Testis (tissue), 3 donors: Measurements from ENCODE around the gene ADAMTS19. TPM values are rescaled to one million over a fixed set of nuclear protein-coding genes. Genes with fewer than 3 reads are reported as not detected.
A peak's percentile ranks its signal among the peaks of the same experiment; 100 is the strongest.

Experiments
- DNase-seq: peaks from one replicate; pipeline ENCODE4 v3.0.0-alpha.2; 2019
- H3K27ac ChIP-seq, 2 donors: fragments of 200-600 bp; sonication (generic); one replicate each; pipeline ENCODE4 v1.5.1; 2019
- H3K27me3 ChIP-seq: fragments of 200-600 bp; sonication (generic); one replicate; pipeline ENCODE4 v1.5.1; 2019
- H3K36me3 ChIP-seq: fragments of 200-600 bp; sonication (generic); one replicate; pipeline ENCODE4 v1.5.1; 2017; ENCODE audit warnings: low read depth; ENCODE audit errors: missing control alignments
- H3K4me1 ChIP-seq: fragments of 200-600 bp; sonication (generic); one replicate; pipeline ENCODE4 v1.5.1; 2019
- H3K4me3 ChIP-seq, 2 donors: fragments of 200-600 bp; sonication (generic); one replicate each; pipeline ENCODE4 v1.5.1; 2017 to 2019
- H3K9me3 ChIP-seq: fragments of 200-600 bp; sonication (generic); one replicate; pipeline ENCODE4 v1.5.1; 2017
- CTCF ChIP-seq, 3 experiments: fragments of 450-650 bp in 2 of 3; fragments of 200-600 bp in 1 of 3; sonication (generic) in 1 of 3; IDR thresholded peaks; one replicate each; pipeline ENCODE4 v1.5.1; 2016 to 2019; ENCODE audit warnings: antibody characterized with exemption in 3 of 3, mild to moderate bottlenecking in 2 of 3, moderate library complexity in 1 of 3
- POLR2A ChIP-seq: fragments of 450-650 bp; IDR thresholded peaks from one replicate; pipeline ENCODE4 v1.6.1; 2017; ENCODE audit warnings: antibody characterized with exemption, mild to moderate bottlenecking, moderate library complexity
- WGBS, 2 donors: methylation state at CpG; one replicate each; pipeline ENCODE4 v1.1.5; 2018; 5-methylcytosine and 5-hydroxymethylcytosine counted together
- intact Hi-C: fragments of 100-400 bp; cut with DNase I; formaldehyde crosslinking; loops from one replicate; pipeline ENCODE4 v1.15.1; 2023; ENCODE audit warnings: low total_unique reads
- polyA plus RNA-seq: library from polyadenylated mRNA; stranded (reverse); fragments of 350-450 nt; fragmentation: Illumina TruSeq; extraction: RNeasy Lipid Tissue Mini Kit (QIAGEN cat#74804); gene quantifications from one replicate; pipeline ENCODE4 v1.2.3, GENCODE V29; 2014; ENCODE audit warnings: low read depth, low replicate concordance; ENCODE audit not compliant: insufficient read depth
- total RNA-seq, 2 donors: library from RNA; depleted of rRNA; stranded (reverse); fragments of >200 nt; gene quantifications; one replicate each; pipeline ENCODE4 v1.2.3, GENCODE V29; 2016

Gene ADAMTS19
- total and polyA plus RNA-seq, 3 donors from 2014 or later: 0.90 to 4.6 (median 2.6) TPM

GRCh38 chr5:129448654-129449053 is 11.4 kb upstream of the ADAMTS19 start:
- H3K27me3 ChIP-seq: no peaks in the 10 kb centered on the region
- intact Hi-C loops: no loop called here
- H3K4me3 ChIP-seq: no peak overlapping the region
- no peaks in the 10 kb centered on the region for H3K9me3 ChIP-seq
- H3K36me3 ChIP-seq: no peaks in the 10 kb centered on the region
- no peak for DNase-seq
- H3K4me1 ChIP-seq: no peaks in the 10 kb centered on the region
- TF ChIP-seq POLR2A: no peak
- no peak for TF ChIP-seq CTCF (IDR thresholded peaks at IDR 0.05)
- no peak overlapping the region for H3K27ac ChIP-seq
- 91 to 94% methylated on average over 4 of the region's 4 CpGs for WGBS, 2 donors

- TF ChIP-seq POLR2A (no peak), CTCF (IDR thresholded peaks at IDR 0.05) (no peak)
- Histone ChIP-seq H3K27me3 (no peaks in the 10 kb centered on the region), H3K36me3 (no peaks in the 10 kb centered on the region), H3K9me3 (no peaks in the 10 kb centered on the region), H3K4me3 (no peak overlapping the region), H3K4me1 (no peaks in the 10 kb centered on the region), H3K27ac (no peak overlapping the region)
- WGBS, 2 donors: 94 to 98% methylated on average over 2 of the region's 2 CpGs
- intact Hi-C loops: no loop called here
- no peak for DNase-seq
Measured at GRCh38 chr5:129454461-129454860, 5.6 kb upstream of the ADAMTS19 start.

DNA sequence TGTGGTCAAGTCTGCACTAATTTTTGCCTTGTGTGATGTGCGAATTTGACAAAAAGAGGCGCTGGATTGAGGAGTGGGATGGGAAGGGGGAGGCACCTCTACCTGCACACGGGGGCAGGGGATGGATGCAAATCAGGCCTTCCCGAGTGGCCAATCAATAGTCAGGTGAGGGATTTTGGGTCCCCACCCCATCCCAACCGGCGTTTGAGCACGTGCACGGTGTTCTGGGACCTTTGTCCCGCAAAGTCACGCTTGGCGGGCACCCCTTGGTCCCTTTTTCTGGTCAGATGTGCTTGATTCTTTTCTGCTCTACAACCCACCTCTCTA is 685 bp upstream of the ADAMTS19 start:
- Histone ChIP-seq H3K27me3 (no peaks in the 10 kb centered on the region), H3K4me1 (no peaks in the 10 kb centered on the region), H3K4me3 (peak overlapping the region in 1 of 2 donors; percentile 8), H3K27ac (no peak overlapping the region), H3K9me3 (no peaks in the 10 kb centered on the region), H3K36me3 (no peaks in the 10 kb centered on the region)
- DNase-seq: peak; percentile 15
- intact Hi-C loops: no loop called here
- TF ChIP-seq CTCF (IDR thresholded peaks at IDR 0.05) (no peak), POLR2A (no peak)
- 36 to 54% methylated on average over 11 of the region's 11 CpGs for WGBS, 2 donors

DNA sequence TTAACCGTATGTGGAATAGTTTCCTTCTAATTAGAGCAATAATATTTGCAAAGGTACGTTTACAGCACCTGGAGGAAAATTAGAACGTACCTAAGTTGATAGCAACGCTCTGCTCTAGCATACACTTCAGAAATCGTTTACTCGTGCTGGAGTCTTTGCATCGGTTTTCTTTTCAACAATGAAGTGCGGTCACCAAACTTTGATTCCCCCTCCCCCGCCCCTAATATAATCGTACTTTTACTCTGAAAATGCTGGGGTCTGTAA is 506 bp downstream of the ADAMTS19 start:
- Histone ChIP-seq H3K4me3 (peak overlapping the region; percentile 8 to 37), H3K36me3 (no peaks in the 10 kb centered on the region), H3K27ac (no peak overlapping the region), H3K9me3 (no peaks in the 10 kb centered on the region), H3K4me1 (no peaks in the 10 kb centered on the region), H3K27me3 (no peaks in the 10 kb centered on the region)
- WGBS, 2 donors: 1% methylated on average over 9 to 10 of the region's 10 CpGs
- no peak for DNase-seq
- TF ChIP-seq CTCF (IDR thresholded peaks at IDR 0.05) (no peak), POLR2A (no peak)
- intact Hi-C loops: no loop called here

GRCh38 chr5:129460936-129461710 is 1.0 kb downstream of the ADAMTS19 start:
- H3K27ac ChIP-seq: no peak overlapping the region
- DNase-seq: peak; percentile 29
- intact Hi-C loops: no loop called here

More at GRCh38 chr5:129460936-129461710, 1.0 kb downstream of the ADAMTS19 start:
- 1 to 2% methylated on average over 15 to 75 of the region's 88 CpGs for WGBS, 2 donors
- peak overlapping the region; percentile 8 to 18 for H3K4me3 ChIP-seq
- no peak for TF ChIP-seq CTCF (IDR thresholded peaks at IDR 0.05)
- TF ChIP-seq POLR2A: no peak
- H3K27me3 ChIP-seq: no peaks in the 10 kb centered on the region
- H3K4me1 ChIP-seq: no peaks in the 10 kb centered on the region
- no peaks in the 10 kb centered on the region for H3K9me3 ChIP-seq
- no peaks in the 10 kb centered on the region for H3K36me3 ChIP-seq
